SW480 (cell line): Measurements from ENCODE around the gene POLR2J3.
"Not testable (repeated sequence)": the region's sequence is repeated elsewhere in the genome, so short reads cannot be mapped to it uniquely, and the experiment has no call there.

Experiments used
- DNase-seq: peaks from one replicate; pipeline ENCODE4 v3.0.0-alpha.2; 2016; ENCODE audit warnings: low spot score

POLR2J3 gene

GRCh38 chr7:102520797-102521196 is 51.6 kb downstream of the POLR2J3 start:
- not testable (repeated sequence) for DNase-seq

- DNase-seq = not testable (repeated sequence)
Observed at GRCh38 chr7:102517550-102518147, 54.7 kb downstream of the POLR2J3 start, which contains the start of gene RASA4B. TSS of gene RASA4B (minus strand) at chr7:102517777. CDS start at chr7:102517710, 67 bp downstream.
